B cell (primary cell): Measurements from ENCODE around the gene PRAMEF20.
"Not testable (repeated sequence)": the region's sequence is repeated elsewhere in the genome, so short reads cannot be mapped to it uniquely, and the experiment has no call there.

Source experiments
- EZH2 ChIP-seq: IDR thresholded peaks from 2 replicates; pipeline ENCODE4 v1.6.1; 2012; ENCODE audit warnings: borderline replicate concordance, low read depth, mild to moderate bottlenecking, moderate library complexity, low read length; ENCODE audit not compliant: insufficient read depth, poor library complexity, severe bottlenecking
- TF ChIP-seq, protein P1 (sequence below): fragments of 200-600 bp; IDR thresholded peaks from one replicate; pipeline ENCODE4 v1.8.0; 2022; ENCODE audit warnings: antibody characterized with exemption, mild to moderate bottlenecking

- TF ChIP-seq EZH2: not testable (repeated sequence)
- TF ChIP-seq, protein P1, sequence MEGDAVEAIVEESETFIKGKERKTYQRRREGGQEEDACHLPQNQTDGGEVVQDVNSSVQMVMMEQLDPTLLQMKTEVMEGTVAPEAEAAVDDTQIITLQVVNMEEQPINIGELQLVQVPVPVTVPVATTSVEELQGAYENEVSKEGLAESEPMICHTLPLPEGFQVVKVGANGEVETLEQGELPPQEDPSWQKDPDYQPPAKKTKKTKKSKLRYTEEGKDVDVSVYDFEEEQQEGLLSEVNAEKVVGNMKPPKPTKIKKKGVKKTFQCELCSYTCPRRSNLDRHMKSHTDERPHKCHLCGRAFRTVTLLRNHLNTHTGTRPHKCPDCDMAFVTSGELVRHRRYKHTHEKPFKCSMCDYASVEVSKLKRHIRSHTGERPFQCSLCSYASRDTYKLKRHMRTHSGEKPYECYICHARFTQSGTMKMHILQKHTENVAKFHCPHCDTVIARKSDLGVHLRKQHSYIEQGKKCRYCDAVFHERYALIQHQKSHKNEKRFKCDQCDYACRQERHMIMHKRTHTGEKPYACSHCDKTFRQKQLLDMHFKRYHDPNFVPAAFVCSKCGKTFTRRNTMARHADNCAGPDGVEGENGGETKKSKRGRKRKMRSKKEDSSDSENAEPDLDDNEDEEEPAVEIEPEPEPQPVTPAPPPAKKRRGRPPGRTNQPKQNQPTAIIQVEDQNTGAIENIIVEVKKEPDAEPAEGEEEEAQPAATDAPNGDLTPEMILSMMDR: not testable (repeated sequence)
Measured at GRCh38 chr1:13378983-13379382, 31.3 kb upstream of the PRAMEF20 start.
